Measurements from ENCODE around the gene ERC2.

DNA sequence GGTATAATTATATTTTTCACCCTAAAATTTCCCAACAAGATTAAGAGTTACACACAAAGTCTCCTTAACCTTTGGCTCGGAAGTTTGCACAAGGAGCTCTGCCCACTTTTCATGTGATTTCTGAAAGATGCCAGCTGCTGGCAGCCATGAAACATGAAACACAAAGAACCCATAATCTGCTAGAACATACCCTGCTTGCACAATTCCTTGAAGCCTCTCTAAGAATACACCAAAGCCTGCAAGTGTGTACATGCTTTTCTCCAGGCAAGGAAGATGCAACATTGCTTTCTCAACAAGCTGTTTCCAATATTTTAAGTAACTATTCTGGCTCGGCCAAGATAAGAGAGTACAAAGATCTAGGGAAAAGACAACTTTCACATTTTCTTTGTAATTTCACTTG, 799.1 kb downstream of the ERC2 start:
- TF ChIP-seq CTCF (IDR thresholded peaks at IDR 0.05): no peak
- no peak for TF ChIP-seq POLR2A (IDR thresholded peaks at IDR 0.05)

Measured in heart left ventricle (tissue), 13 donors.